Activated T-cell treated with anti-CD3 and anti-CD28 coated beads for 4 hours (primary cell): ENCODE results near the gene EFCAB8.
A peak's percentile ranks its signal among the peaks of the same experiment; 100 is the strongest.
"Not testable (repeated sequence)": the region's sequence is repeated elsewhere in the genome, so short reads cannot be mapped to it uniquely, and the experiment has no call there.

Source experiments
- DNase-seq: peaks from one replicate; pipeline ENCODE4 v3.0.0-alpha.2; 2020

The EFCAB8 gene

DNA sequence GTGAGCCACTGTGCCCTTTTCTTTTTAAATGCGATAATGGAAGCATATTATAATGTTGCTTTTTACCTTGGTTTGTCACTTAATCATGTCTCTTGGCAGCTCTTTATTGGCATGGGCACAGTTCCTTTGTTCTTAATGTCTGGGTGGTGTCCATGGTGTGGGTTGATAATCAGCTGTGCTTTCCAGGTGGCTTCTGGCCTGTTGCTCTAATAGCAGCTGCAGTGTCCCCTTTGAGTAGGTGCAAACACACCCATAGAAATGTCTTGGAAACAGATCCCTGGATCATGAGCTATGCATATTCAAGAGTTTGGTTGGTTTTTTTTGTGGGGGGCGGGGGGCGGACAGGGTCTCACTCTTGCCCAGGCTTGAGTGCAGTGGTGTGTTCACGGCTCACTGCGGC, 29.9 kb downstream of the EFCAB8 start:
- DNase-seq: no peak

DNA sequence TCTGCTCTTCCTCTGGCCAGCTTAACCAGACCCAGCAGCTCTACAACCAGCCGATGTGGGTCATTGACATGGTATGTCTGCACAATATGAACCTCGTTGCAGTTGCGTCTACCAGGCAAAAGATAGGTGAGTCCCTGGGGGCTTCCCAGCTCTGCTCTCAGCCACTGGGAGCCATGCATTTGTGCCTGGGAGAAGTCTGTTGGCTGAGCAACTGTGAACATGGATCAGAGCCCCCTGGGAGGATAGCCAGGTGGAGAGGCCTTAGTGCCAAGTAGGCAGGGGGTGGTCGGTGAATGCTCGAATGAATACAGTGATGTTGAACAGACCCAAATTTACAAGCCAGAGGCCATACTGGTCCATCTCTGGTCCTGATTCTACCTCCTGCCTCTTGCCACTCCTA, 30.6 kb downstream of the EFCAB8 start:
- DNase-seq: no peak

DNA sequence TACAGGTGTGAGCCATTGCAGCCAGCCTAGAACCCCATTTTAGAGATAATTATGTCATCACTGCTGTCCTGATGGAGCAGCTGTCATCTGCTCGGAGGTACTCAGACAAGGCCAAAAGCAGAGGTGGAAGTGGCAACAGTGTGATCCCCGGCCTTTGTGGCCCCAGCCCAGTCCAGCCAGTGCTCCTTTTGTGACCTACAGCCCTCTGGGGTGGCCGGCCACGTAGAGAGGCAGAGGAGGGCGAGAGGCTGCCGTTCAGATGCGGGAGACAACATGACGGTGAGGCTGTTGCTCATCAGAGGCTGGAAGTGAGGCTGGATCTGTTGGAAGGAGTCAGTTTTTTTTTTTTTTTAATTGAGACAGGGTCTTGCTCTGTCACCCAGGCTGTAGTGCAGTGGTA, 32.8 kb downstream of the EFCAB8 start:
- no peak for DNase-seq

DNA sequence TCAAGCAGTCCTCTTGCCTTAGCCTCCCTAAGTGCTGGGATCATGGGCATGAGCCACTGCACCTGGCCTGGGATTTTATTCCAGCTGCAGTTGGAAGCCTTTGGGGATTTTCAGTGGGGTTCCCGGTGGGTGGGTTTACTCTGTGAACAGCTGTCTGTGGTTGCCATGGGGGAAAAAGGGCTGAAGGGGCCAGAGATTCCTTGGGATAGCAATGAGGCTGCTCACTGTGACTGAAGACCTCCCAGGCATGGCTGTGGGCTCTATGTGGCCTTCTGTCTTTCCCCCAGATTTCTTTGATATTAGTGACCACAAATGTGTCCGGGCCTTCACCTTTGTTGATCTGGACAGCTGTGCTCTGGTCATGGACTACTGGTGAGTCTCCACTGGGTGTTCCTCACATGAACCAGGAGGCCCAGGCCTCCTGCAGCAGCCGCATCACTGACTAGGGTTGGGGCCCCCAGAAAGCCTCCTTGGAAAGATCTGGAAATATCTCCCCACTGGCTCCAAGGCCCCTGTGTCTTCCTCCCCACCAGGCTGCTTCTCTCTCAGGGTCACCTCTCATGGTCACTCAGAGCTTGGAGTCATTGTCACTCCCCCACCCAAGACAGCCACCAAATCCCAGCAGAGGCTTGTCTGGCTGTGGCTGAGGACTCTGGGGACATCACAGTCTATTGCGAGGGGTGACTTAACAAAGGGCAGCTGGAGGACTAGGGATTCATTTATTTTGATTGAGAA, 33.4 kb downstream of the EFCAB8 start:
- no peak for DNase-seq

DNA sequence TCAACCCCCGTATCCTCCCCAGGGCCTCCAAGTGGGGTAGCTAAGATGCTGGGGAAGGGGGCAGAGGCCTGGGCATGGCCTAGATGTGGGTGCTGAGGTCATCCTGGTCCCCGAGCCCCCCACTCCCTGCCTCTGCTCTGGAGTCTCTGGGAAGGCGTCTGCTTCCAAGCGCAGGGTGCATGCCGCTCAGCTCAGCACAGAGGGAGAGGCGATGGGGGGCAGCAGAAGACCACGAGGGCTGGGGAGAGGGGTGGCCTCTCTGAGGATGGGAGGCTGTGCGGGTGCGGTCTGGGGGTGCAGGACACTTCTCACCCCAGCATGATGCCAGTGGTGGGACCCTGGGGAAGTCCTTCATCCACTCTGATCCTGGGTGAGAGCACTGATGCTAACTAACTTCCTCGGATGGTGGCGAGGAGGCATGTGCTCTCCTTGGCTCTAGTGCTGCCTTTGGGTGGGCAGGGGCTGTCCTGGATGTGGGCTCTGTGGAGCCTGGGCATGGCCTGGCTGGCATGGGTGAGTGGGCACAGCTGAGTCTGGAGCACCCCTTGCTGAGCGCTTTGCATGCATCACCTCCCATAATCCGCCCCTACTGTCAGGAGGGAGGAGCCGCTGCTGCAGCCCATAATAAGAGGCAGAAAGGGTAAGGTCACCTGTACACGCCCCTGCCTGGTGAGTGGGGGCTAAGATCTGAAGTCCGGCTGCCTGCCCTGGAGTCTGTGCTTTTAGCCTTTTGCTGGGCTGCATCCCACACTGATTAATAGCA, 34.7 kb downstream of the EFCAB8 start:
- no peak for DNase-seq

DNA sequence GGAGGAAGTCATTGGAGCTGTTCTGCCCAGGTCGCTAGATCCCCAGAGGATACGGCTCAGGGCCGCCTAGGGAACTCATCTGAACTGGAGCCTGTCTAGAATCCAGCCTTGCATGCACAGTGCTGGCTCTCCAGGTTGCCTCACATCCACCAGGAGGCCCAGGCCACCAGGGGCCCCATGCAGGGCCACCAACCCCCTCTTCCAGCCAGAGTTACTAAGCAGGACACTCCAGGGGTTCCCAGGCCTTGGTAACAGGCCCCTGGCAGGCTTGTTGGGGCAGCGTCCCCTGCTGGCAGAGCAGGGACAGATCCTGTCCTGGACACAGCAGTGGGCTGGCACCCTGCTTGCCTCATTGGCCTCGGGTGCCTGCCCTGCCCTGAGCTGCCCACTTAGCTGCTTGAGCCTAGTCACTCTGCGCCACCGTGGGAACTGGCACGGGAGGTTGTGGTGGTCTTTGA, 35.3 kb downstream of the EFCAB8 start:
- DNase-seq: no peak

DNA sequence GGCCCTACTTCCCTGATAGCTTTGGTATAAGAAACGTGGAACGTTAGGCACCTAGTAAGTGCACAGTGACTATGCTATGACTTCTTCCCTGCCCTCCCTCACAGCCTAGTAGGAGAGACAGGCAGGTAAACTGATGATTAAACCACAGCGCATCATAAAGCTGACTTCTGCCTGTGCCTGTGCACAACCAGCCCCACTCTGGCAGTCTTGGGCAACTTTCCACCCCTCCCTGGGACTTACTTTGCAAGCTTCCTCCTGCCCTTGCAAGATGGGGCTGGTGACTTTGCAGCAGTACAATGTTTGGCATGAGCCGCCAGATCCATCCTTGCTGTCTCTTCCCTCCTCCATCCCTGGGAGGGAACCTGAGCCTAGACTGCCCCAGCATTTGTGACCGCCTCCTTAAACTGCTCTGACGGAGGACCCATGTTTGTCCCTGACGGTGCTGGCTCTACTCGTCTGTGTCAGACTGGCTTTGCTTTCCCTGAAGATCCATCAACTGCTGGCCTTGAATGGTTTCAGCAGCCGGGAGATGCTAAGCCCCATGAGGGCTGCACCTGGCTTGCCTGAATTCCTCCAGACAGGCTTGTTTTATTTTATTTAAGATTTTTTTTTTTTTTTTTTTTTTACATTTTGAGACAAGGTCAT, 36.1 kb downstream of the EFCAB8 start:
- DNase-seq: no peak

DNA sequence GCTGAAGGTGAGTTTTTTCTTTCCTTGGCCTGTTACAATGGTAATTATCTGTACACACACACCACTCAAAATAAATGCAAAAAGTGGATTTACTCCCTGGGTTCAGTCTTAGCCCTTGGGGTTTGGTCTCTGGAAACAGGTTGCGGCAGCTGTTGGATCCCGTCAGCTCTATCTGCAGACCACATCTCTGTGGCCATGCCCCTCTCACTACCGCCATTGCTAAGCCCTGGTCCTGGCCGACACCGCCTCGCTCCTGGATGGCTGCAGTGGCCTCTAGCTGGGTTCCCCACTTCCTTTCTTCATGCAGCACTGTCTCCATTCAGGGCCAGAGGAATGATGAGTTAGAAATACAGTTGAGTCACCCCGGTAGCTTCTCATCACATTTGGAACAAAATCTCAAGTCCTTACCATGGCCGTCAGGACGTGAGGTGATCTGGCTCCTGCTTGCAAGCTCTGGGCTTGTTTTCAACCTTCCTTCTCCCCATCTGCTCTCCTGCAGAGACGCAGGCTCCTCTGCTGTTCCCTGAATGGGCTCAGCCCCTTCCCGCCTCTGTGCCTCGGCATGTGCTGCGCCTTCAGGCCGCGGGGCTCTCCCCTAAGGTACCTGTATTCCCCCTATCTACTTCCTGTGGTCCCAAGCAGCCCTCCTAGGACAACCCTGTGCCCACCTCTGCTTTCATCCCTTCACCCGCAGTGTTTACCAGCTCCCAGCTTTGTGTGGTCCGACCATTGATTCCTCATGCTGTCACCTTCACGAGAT, 38.0 kb downstream of the EFCAB8 start:
- no peak for DNase-seq

DNA sequence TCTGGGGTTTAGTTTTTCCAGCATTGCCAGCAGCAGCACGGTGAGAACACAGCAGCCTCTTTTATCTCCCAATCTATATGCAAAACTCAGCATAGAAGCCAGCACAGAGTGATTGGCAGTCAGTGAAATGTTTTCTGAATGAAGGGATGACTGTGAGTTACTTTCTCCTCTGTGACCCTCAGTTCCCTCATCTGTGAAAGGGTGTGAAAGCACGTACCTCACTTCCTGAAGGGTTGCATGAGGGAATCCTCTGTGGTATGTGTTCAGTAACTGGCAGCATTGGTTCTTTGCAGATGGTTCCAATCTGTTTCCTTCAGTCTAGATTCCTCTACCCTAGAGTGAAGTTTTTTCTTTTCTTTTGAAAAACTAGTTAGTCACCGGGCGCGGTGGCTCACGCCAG, 40.0 kb downstream of the EFCAB8 start:
- no peak for DNase-seq

DNA sequence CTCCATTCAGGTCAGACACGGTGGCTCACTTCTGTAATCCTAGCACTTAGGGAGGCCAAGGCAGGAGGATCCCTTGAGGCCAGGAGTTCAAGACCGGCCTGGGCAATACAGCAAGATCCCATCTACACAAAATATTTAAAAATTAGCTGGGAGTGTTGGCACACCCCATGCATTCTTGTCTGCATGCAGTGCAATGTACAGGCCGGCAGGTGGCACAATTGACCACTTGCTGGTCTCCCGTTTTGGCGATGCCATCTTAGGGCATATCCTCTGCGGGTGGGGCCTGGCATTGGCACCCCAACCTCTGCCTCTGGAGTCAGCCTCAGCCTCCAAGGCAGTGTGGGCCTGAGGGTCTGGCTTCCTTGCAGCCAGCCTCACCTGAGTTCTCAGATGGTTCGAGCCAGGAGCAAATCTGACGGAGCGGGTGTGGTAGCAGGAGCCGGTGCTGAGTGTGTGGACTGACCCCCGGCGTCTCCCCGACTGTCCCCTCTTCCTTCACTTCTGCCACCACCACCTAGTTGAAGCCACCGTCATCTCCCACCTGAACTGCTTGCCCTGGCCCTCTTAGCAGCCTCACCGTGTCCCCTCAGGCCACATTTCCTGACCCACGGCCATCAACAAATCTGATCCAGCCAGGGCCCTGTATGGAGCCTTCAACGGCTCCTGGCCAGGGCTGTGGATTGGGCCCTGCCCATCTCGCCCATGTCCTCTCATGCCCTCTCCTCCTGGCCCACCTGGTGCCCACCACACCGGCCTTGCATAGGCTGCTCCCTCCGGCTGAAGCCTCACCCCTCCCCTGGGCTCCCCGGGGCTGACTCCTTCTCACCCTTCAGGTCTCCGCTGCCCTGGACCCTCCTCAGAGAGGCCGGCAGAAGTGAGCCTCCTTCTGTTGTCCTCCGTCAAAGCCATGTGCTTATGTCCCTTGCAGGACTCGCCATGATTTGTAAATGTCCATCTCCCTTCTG, 44.0 kb downstream of the EFCAB8 start:
- DNase-seq: peak; percentile 59

DNA sequence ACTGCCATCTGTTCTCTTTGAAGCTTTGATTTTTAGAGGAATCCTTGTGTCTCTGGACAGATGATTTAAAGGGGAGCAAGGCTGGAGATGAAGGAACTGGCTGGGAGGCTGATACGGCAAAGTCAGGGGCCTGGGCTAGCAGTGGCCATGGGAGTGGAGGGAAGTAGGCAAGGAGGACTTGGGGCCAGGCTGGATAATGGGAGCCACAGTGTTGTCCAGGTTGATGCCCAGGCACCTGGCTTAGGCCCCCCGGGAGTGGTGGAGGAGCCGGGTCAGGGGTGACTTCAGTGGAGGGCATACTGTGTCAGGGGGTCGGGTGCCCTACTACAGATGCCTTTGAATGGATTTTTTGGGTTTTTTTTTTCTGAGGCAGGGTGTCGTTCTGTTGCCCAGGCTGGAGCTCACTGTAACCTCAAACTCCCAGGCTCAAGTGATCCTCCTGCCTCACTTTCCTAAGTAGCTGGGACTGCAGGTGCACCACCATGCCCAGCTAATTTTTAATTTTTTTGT, 45.0 kb downstream of the EFCAB8 start:
- no peak for DNase-seq

DNA sequence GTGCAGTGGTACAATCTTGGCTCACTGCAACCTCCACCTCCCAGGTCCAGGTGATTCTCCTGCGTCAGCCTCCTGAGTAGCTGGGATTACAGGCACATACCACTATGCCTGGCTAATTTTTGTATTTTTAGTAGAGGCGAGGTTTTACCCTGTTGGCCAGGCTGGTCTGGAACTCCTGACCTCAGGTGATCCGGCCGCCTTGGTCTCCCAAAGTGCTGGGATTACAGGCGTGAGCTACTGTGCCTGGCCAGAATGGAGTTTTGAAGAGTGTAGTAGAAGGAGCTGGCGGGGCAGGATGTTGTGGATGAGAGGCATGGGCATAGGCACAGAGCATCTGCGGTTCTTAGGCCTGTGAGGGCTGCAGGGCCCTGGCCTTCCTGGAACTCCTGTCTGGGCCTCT, 46.0 kb downstream of the EFCAB8 start:
- DNase-seq: not testable (repeated sequence)

DNA sequence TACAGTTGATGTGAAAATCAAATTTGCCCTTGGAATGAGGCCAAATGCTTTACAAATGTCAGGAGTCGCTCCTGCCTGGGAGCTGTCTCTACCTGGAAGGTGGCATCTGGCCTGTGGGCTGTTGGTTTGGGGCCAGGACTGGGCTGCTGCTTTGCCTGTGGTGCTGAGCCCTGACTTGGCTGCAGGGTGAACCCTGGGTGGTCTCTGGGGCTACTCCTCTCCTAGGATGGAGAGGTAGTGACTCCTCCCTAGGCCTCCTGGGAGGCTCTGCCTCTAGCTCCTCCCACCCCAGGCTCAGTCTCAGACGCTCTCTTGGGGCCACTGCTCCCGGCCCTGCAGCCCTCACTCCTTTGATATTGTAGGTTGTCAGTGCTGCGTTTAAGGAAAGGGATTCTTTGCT, 47.5 kb downstream of the EFCAB8 start:
- no peak for DNase-seq

DNA sequence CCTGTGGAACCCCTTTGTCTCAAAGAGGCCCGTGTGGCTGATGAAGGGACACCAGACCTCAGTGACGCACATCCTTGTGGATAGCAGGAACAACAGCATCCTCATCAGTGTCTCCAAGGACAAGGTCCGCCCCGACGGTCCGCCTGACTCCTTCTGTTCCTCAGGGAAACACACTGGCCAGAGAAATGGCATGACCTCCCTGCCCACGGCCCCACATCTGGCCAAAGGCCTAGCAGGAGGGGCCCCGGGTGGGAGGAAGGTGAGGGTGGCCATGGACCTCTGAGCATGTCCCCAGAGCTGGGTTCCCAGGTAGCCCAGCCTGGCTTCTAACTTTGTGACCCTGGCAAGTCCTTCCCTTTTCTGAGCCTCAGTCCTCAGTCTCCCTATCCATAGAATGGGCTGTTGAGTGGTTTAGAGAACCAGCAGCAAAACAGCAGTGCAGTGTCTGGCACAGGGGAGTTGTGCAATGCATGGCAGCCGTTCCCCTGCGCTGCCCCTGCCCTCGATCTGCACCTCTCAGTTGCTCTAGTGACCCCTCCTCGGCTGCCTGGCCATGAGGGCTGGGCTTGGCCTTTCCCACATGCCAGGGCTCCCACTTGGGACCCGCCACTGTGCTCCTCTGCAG, 48.3 kb downstream of the EFCAB8 start:
- DNase-seq: no peak

DNA sequence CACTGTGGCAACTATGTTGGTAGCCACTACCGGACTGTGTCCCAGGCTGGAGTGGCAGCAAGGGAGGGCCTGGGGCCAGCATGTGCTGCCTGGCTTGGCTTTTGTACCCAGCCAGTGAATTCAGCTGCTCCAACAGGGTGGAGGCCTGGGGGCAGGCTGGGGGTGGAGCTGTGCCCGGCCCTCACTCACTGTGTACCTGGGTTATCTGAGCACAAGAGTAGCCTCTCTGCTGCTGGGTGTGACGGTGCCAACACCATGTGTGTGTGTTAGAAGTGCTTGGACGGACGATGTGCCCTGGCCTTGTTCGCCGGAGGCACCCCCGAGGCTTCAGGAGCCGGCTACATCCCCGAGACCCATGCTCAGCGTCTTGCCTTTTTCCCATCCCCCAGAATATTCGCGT, 49.2 kb downstream of the EFCAB8 start:
- DNase-seq: no peak

DNA sequence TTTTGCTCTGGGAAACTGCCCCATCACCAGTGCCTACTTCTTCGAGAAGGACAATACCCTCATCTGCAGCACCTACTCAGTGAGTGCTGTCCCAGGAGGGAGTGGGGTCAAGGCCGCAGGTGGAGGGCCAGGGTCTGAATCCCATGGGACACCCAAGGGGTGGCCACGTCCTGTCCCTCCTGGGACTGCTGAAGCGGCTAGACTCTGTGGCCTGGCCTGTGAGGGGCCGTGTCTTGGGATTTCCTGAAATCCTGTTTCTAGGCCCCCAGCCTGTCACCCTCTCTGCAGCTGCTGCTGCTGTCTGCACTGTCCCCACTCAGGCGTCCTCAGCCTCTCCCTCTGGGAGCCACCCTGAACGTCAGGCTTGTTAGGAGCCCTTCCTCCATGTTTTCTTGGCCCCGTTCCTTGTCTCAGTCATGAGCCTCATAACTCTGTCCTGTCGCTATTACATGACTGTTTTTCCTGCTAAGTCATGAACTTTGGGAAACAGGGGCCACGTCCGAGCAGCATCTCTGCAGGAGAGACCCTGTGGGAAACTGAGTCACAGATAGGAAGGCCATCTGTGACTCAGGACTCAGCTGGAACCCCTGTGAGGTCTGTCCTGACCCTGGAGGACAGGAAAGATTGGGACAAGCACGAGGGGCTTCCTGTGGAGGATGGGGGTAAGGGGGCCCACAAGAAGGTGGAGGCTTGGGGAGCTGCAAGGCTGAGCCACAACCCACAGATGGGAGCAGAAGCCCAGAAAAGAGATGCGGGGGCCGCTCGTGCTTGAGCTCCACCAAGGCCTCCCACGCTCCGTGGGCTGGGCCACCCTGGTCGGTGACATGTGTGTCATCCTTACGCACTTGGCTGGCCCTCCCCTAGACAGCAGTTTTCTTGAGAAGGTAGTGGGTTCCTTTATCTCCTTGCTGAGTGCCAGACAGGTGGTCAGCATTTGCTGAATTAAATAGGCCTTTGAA, 49.9 kb downstream of the EFCAB8 start:
- peak; percentile 23 for DNase-seq

DNA sequence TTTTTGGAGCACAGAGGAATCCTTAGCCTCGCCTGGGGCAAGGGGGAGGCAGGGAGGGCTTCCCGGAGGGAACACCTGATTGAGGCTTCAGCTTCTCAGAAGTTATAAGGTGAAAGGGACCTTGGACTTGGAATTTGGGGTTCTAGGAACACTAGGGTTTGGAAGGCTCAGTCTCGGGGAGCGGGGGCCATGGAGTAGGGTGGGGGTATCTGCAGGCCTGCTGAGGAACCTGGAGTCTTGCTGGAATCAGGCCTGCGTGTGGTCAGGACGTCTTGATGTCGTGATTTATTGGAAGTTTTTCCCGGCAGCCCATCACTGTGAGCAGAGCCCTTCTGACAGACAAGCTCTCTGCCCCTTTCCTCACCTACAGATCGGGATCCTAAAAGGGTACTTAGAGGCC, 50.7 kb downstream of the EFCAB8 start:
- no peak for DNase-seq

DNA sequence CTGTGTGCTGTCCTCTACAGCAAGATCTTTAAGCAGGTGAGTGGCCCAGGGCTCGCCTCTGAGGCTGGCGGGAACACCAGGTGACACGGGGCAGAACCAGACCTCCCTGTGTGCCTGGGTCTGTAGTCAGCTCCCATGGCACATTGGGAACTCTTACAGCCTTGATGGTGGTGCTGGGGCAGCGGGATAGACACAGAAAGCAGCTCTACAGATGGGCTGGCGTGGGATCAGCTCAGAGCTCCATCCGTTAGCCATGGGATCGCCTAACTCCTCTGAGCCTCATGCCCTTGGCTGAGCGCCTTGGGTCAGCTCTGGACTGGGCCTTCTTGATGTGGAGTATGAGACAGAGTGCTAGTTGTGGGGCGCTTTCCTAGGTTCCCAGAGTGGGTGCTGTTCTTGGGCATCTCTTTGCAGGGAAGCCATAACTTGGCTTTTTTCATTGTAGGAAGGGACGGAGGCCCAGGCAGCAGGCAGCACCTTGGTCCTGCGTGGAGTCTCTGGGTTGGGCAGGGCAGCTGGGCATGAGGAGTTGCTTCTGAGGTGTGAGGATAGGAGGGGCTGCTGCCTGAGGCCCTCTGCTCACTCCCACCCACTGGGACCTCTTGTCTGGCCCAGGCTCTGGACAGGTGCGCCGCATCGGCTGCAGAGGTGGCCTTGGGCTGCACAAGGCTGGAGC, 51.3 kb downstream of the EFCAB8 start:
- DNase-seq: no peak

DNA sequence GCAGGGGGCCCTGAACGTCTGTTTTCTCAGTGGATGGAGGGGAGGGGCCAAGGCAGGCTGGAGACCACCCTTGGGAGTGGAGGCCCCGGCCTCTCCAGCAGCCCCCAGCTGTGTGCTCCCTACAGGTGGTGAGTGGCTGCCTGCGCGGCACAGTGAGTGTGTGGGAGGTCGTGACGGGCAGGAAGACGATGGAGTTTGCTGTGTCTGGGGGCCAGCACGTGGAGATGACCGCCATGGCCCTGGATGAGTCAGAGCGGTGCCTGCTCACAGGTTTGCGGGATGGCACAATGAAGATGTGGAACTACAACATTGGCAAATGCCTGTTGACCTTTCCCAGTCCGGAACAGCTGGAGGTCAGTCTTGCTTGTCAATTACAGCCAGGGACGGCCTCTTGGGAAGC, 52.6 kb downstream of the EFCAB8 start:
- DNase-seq: no peak

DNA sequence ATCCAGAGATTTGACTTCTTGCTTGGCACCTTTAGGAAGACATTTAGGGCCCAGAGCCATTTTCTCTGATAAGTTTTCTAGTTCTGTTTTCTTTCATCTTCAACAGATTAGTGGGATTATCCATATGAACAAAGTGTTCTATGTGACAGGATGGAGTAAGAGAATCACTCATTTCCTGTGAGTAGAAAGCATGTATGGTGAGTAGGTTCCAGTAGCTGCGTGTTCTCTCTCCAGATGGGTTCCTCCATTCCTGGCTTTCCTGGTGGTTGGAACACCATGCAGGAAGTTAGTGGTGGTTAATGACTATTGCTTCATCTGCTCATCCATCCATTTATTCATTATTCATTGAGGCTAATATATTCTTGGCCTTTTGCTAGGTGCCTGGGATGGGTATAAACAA, 54.0 kb downstream of the EFCAB8 start:
- no peak for DNase-seq
